GM23338 (cell line): ENCODE results near the gene IFNA16. TPM values are rescaled to one million over a fixed set of nuclear protein-coding genes. Genes with fewer than 3 reads are reported as not detected.

Source experiments
- ATAC-seq: fragments of 200-7000 bp; cut with Tn5 transposase; 3 replicates; pipeline ENCODE4 v1.9.1; 2020
- DNase-seq: peaks from one replicate; pipeline ENCODE4 v3.0.0-alpha.2; 2015; ENCODE audit warnings: low spot score
- H2AFZ ChIP-seq: fragments of 200-600 bp; sonication (generic); 2 replicates; pipeline ENCODE4 v1.8.0; 2016; ENCODE audit warnings: antibody characterized with exemption, mild to moderate bottlenecking, moderate library complexity
- H3F3A ChIP-seq: fragments of 200-600 bp; sonication (generic); replicated peaks from 2 replicates; pipeline ENCODE4 v1.8.0; 2017; ENCODE audit warnings: antibody characterized with exemption, mixed run types, low read depth
- H3K27ac ChIP-seq: fragments of 200-600 bp; sonication (generic); 2 replicates; pipeline ENCODE4 v1.6.1; 2016; ENCODE audit warnings: low read depth
- H3K27me3 ChIP-seq: fragments of 200-600 bp; sonication (generic); 2 replicates; pipeline ENCODE4 v1.8.0; 2016; ENCODE audit warnings: mild to moderate bottlenecking, mixed run types, moderate library complexity; ENCODE audit not compliant: insufficient read depth
- H3K36me3 ChIP-seq: fragments of 200-600 bp; sonication (generic); 2 replicates; pipeline ENCODE4 v1.8.0; 2016; ENCODE audit warnings: mild to moderate bottlenecking; ENCODE audit not compliant: insufficient read depth
- H3K4me1 ChIP-seq: fragments of 200-600 bp; sonication (generic); 2 replicates; pipeline ENCODE4 v1.8.0; 2016; ENCODE audit warnings: mild to moderate bottlenecking, moderate library complexity; ENCODE audit not compliant: insufficient read depth
- H3K4me2 ChIP-seq: fragments of 200-600 bp; sonication (generic); 2 replicates; pipeline ENCODE4 v1.7.1; 2017; ENCODE audit warnings: mixed run types
- H3K4me3 ChIP-seq: fragments of 200-600 bp; sonication (generic); 2 replicates; pipeline ENCODE4 v1.6.1; 2016; ENCODE audit warnings: mixed run types
- H3K79me2 ChIP-seq: fragments of 200-600 bp; sonication (generic); replicated peaks from 2 replicates; pipeline ENCODE4 v1.8.0; 2017; ENCODE audit warnings: mild to moderate bottlenecking; ENCODE audit not compliant: insufficient read depth
- H3K9me2 ChIP-seq: fragments of 200-600 bp; sonication (generic); 2 replicates; pipeline ENCODE4 v1.8.0; 2017; ENCODE audit not compliant: insufficient read depth
- H4K20me1 ChIP-seq: fragments of 200-600 bp; sonication (generic); replicated peaks from 2 replicates; pipeline ENCODE4 v1.8.0; 2017; ENCODE audit warnings: mild to moderate bottlenecking; ENCODE audit not compliant: insufficient read depth
- H3K27ac Mint-ChIP-seq: 2 replicates; pipeline ENCODE4 v1.8.0; 2020; ENCODE audit warnings: inconsistent platforms, mild to moderate bottlenecking, moderate library complexity, mixed read lengths
- H3K27me3 Mint-ChIP-seq: 3 replicates; pipeline ENCODE4 v1.8.0; 2022; ENCODE audit warnings: low read depth, mild to moderate bottlenecking, moderate library complexity, mixed read lengths, inconsistent platforms; ENCODE audit not compliant: insufficient read depth, poor library complexity
- H3K36me3 Mint-ChIP-seq: 3 replicates; pipeline ENCODE4 v1.8.0; 2021; ENCODE audit warnings: low read depth, mild to moderate bottlenecking, inconsistent platforms, moderate library complexity, mixed read lengths
- H3K4me1 Mint-ChIP-seq: 3 replicates; pipeline ENCODE4 v1.8.0; 2020; ENCODE audit warnings: mild to moderate bottlenecking, inconsistent platforms, mixed read lengths
- H3K4me3 Mint-ChIP-seq: 3 replicates; pipeline ENCODE4 v1.8.0; 2021; ENCODE audit warnings: moderate library complexity, mild to moderate bottlenecking, inconsistent platforms, mixed read lengths
- H3K9me3 Mint-ChIP-seq: 3 replicates; pipeline ENCODE4 v1.8.0; 2020; ENCODE audit warnings: moderate library complexity, mild to moderate bottlenecking, inconsistent platforms, mixed read lengths
- CREB1 ChIP-seq: fragments of 250-450 bp; sonication (Bioruptor Pico); IDR thresholded peaks from 2 replicates; pipeline ENCODE4 v1.5.0; 2020; ENCODE audit warnings: low read depth, mild to moderate bottlenecking, moderate library complexity
- EZH2 ChIP-seq: fragments of 200-600 bp; sonication (generic); IDR thresholded peaks from one replicate; pipeline ENCODE4 v1.8.0; 2017; ENCODE audit warnings: antibody characterized with exemption, mild to moderate bottlenecking, low read depth; ENCODE audit not compliant: unreplicated experiment
- EZH2phosphoT487 ChIP-seq: fragments of 200-600 bp; sonication (generic); IDR thresholded peaks from one replicate; pipeline ENCODE4 v1.8.1; 2018; ENCODE audit warnings: antibody characterized with exemption; ENCODE audit not compliant: unreplicated experiment
- JUNB ChIP-seq: IDR thresholded peaks from one replicate; pipeline ENCODE4 v1.6.1; 2016; ENCODE audit warnings: antibody characterized with exemption; ENCODE audit not compliant: unreplicated experiment
- NANOG ChIP-seq: IDR thresholded peaks from 2 replicates; pipeline ENCODE4 v1.6.1; 2016; ENCODE audit warnings: antibody characterized with exemption, borderline replicate concordance
- POLR2AphosphoS5 ChIP-seq: IDR thresholded peaks from 2 replicates; pipeline ENCODE4 v1.6.1; 2016; ENCODE audit warnings: antibody characterized with exemption, low read depth
- STAT1 ChIP-seq: IDR thresholded peaks from one replicate; pipeline ENCODE4 v1.6.1; 2016; ENCODE audit warnings: antibody characterized with exemption; ENCODE audit not compliant: unreplicated experiment
- ZNF114 ChIP-seq: fragments of 250-450 bp; sonication (Bioruptor Pico); IDR thresholded peaks from 2 replicates; pipeline ENCODE4 v1.5.0; 2020; ENCODE audit warnings: mild to moderate bottlenecking, moderate library complexity
- ZNF331 ChIP-seq: fragments of 250-450 bp; sonication (Bioruptor Pico); IDR thresholded peaks from 2 replicates; pipeline ENCODE4 v1.5.0; 2020; ENCODE audit warnings: low read depth, mild to moderate bottlenecking, moderate library complexity
- polyA plus RNA-seq: library from polyadenylated mRNA; unstranded; fragments of >200 nt; fragmentation: Nextera tagmentation; extraction: Ambion mirVana; gene quantifications from 2 replicates; pipeline ENCODE4 v1.2.1, GENCODE V29; 2016
- total RNA-seq: library from RNA; depleted of rRNA; stranded (reverse); fragments of >200 nt; shearing (Covaris generic); gene quantifications from 2 replicates; pipeline ENCODE4 v1.2.3, GENCODE V29; 2014
- TF ChIP-seq, protein P1 (sequence below): IDR thresholded peaks from 2 replicates; pipeline ENCODE4 v1.6.1; 2016; ENCODE audit warnings: antibody characterized with exemption
- TF ChIP-seq, protein P2 (sequence below): fragments of 250-450 bp; sonication (Bioruptor Pico); IDR thresholded peaks from 2 replicates; pipeline ENCODE4 v1.5.0; 2020; ENCODE audit warnings: mild to moderate bottlenecking, moderate library complexity
- TF ChIP-seq, protein P3 (sequence below): IDR thresholded peaks from one replicate; pipeline ENCODE4 v1.6.1; 2018; ENCODE audit warnings: antibody characterized with exemption; ENCODE audit not compliant: unreplicated experiment
- TF ChIP-seq, protein P4 (sequence below), 2 experiments: fragments of 200-600 bp in 1 of 2; sonication (generic) in 1 of 2; conservative IDR thresholded peaks; 2 replicates each; pipeline versions ENCODE4 v1.5.1 to v1.6.1; 2016 to 2017; ENCODE audit warnings: antibody characterized with exemption in 2 of 2, low read depth in 2 of 2, mild to moderate bottlenecking in 2 of 2, moderate library complexity in 1 of 2

Gene IFNA16
- total and polyA plus RNA-seq, 2 experiments from 2014 or later = not detected

DNA sequence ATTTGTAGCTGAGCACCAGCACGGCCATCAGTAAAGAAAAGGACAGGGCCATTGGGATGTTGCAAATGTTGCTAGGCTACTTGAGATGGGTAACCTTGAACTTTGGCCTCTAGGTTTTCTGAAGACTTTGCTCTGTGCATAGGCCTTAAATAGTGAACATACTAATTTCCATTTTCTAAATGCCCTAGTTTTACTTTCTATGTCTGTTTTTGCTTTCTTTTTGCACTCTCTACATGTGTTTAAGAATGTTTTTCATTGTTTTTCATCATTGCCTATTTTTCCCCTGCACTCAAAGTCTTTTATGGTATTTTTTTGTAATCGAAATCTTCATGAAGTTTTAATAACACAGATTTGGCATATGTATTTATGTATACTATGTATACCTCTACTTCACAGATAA, 11.0 kb upstream of the IFNA16 start, which contains the start of gene IFNA17:
TSS of gene IFNA17 (minus strand) at position 101 of the 400 bp plus-strand sequence. CDS start at position 52, 49 bp downstream.
- no peaks in the 10 kb centered on the region for H3K36me3 ChIP-seq
- H3K4me1 Mint-ChIP-seq = no peaks in the 10 kb centered on the region
- no peak within 1 kb of the TSS for H3K27ac ChIP-seq
- no peaks in the 10 kb centered on the region for H3K9me2 ChIP-seq
- no peaks in the 10 kb centered on the region for H3K36me3 Mint-ChIP-seq
- H4K20me1 ChIP-seq = no peaks in the 10 kb centered on the region
- no peaks in the 10 kb centered on the region for H3F3A ChIP-seq
- H3K4me3 ChIP-seq = no peak within 1 kb of the TSS
- no peak within 1 kb of the TSS for H3K27ac Mint-ChIP-seq
- H3K4me3 Mint-ChIP-seq = no peak within 1 kb of the TSS
- H3K79me2 ChIP-seq = no peaks in the 10 kb centered on the region
- H2AFZ ChIP-seq = no peak within 1 kb of the TSS
- H3K27me3 Mint-ChIP-seq = no peaks in the 10 kb centered on the region
- H3K9me3 Mint-ChIP-seq = no peaks in the 10 kb centered on the region
- DNase-seq = no peak
- TF ChIP-seq STAT1 (no peak), EZH2 (no peak), NANOG (no peak), POLR2AphosphoS5 (no peak), EZH2phosphoT487 (no peak), ZNF331 (CRISPR knock-in tag) (no peak), CREB1 (no peak), JUNB (no peak), ZNF114 (CRISPR knock-in tag) (no peak)
- TF ChIP-seq, protein P1, sequence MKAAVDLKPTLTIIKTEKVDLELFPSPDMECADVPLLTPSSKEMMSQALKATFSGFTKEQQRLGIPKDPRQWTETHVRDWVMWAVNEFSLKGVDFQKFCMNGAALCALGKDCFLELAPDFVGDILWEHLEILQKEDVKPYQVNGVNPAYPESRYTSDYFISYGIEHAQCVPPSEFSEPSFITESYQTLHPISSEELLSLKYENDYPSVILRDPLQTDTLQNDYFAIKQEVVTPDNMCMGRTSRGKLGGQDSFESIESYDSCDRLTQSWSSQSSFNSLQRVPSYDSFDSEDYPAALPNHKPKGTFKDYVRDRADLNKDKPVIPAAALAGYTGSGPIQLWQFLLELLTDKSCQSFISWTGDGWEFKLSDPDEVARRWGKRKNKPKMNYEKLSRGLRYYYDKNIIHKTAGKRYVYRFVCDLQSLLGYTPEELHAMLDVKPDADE = no peak
- TF ChIP-seq, protein P2, sequence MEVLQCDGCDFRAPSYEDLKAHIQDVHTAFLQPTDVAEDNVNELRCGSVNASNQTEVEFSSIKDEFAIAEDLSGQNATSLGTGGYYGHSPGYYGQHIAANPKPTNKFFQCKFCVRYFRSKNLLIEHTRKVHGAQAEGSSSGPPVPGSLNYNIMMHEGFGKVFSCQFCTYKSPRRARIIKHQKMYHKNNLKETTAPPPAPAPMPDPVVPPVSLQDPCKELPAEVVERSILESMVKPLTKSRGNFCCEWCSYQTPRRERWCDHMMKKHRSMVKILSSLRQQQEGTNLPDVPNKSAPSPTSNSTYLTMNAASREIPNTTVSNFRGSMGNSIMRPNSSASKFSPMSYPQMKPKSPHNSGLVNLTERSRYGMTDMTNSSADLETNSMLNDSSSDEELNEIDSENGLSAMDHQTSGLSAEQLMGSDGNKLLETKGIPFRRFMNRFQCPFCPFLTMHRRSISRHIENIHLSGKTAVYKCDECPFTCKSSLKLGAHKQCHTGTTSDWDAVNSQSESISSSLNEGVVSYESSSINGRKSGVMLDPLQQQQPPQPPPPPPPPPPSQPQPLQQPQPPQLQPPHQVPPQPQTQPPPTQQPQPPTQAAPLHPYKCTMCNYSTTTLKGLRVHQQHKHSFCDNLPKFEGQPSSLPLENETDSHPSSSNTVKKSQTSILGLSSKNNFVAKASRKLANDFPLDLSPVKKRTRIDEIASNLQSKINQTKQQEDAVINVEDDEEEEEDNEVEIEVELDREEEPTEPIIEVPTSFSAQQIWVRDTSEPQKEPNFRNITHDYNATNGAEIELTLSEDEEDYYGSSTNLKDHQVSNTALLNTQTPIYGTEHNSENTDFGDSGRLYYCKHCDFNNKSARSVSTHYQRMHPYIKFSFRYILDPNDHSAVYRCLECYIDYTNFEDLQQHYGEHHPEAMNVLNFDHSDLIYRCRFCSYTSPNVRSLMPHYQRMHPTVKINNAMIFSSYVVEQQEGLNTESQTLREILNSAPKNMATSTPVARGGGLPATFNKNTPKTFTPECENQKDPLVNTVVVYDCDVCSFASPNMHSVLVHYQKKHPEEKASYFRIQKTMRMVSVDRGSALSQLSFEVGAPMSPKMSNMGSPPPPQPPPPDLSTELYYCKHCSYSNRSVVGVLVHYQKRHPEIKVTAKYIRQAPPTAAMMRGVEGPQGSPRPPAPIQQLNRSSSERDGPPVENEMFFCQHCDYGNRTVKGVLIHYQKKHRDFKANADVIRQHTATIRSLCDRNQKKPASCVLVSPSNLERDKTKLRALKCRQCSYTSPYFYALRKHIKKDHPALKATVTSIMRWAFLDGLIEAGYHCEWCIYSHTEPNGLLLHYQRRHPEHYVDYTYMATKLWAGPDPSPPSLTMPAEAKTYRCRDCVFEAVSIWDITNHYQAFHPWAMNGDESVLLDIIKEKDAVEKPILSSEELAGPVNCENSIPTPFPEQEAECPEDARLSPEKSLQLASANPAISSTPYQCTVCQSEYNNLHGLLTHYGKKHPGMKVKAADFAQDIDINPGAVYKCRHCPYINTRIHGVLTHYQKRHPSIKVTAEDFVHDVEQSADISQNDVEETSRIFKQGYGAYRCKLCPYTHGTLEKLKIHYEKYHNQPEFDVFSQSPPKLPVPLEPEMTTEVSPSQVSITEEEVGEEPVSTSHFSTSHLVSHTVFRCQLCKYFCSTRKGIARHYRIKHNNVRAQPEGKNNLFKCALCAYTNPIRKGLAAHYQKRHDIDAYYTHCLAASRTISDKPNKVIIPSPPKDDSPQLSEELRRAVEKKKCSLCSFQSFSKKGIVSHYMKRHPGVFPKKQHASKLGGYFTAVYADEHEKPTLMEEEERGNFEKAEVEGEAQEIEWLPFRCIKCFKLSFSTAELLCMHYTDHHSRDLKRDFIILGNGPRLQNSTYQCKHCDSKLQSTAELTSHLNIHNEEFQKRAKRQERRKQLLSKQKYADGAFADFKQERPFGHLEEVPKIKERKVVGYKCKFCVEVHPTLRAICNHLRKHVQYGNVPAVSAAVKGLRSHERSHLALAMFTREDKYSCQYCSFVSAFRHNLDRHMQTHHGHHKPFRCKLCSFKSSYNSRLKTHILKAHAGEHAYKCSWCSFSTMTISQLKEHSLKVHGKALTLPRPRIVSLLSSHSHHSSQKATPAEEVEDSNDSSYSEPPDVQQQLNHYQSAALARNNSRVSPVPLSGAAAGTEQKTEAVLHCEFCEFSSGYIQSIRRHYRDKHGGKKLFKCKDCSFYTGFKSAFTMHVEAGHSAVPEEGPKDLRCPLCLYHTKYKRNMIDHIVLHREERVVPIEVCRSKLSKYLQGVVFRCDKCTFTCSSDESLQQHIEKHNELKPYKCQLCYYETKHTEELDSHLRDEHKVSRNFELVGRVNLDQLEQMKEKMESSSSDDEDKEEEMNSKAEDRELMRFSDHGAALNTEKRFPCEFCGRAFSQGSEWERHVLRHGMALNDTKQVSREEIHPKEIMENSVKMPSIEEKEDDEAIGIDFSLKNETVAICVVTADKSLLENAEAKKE = no peak
- TF ChIP-seq, protein P3, sequence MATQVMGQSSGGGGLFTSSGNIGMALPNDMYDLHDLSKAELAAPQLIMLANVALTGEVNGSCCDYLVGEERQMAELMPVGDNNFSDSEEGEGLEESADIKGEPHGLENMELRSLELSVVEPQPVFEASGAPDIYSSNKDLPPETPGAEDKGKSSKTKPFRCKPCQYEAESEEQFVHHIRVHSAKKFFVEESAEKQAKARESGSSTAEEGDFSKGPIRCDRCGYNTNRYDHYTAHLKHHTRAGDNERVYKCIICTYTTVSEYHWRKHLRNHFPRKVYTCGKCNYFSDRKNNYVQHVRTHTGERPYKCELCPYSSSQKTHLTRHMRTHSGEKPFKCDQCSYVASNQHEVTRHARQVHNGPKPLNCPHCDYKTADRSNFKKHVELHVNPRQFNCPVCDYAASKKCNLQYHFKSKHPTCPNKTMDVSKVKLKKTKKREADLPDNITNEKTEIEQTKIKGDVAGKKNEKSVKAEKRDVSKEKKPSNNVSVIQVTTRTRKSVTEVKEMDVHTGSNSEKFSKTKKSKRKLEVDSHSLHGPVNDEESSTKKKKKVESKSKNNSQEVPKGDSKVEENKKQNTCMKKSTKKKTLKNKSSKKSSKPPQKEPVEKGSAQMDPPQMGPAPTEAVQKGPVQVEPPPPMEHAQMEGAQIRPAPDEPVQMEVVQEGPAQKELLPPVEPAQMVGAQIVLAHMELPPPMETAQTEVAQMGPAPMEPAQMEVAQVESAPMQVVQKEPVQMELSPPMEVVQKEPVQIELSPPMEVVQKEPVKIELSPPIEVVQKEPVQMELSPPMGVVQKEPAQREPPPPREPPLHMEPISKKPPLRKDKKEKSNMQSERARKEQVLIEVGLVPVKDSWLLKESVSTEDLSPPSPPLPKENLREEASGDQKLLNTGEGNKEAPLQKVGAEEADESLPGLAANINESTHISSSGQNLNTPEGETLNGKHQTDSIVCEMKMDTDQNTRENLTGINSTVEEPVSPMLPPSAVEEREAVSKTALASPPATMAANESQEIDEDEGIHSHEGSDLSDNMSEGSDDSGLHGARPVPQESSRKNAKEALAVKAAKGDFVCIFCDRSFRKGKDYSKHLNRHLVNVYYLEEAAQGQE = no peak
- TF ChIP-seq, protein P4, sequence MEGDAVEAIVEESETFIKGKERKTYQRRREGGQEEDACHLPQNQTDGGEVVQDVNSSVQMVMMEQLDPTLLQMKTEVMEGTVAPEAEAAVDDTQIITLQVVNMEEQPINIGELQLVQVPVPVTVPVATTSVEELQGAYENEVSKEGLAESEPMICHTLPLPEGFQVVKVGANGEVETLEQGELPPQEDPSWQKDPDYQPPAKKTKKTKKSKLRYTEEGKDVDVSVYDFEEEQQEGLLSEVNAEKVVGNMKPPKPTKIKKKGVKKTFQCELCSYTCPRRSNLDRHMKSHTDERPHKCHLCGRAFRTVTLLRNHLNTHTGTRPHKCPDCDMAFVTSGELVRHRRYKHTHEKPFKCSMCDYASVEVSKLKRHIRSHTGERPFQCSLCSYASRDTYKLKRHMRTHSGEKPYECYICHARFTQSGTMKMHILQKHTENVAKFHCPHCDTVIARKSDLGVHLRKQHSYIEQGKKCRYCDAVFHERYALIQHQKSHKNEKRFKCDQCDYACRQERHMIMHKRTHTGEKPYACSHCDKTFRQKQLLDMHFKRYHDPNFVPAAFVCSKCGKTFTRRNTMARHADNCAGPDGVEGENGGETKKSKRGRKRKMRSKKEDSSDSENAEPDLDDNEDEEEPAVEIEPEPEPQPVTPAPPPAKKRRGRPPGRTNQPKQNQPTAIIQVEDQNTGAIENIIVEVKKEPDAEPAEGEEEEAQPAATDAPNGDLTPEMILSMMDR (conservative IDR thresholded peaks at IDR 0.05; ENCODE audit: low read depth in 2 of 2) = no peak
- no peaks in the 10 kb centered on the region for H3K4me1 ChIP-seq
- no peaks in the 10 kb centered on the region for H3K27me3 ChIP-seq
- no peak for ATAC-seq
- no peak within 1 kb of the TSS for H3K4me2 ChIP-seq
